ENCODE data around the gene SPATA12.

Gene SPATA12, protein sequence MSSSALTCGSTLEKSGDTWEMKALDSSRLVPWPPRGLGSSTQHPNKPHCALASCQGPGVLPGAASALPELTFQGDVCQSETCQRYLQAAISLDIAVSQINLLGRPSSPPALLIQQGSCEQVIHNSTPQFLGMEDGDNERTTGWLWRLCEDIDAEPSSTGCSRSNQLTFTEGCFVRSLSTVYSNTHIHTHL

GRCh38 chr3:57060089-57060821 is at the start of gene SPATA12:
Gene SPATA12 (plus strand): TSS chr3:57060664. CDS start chr3:57073695, 13,031 bp downstream.
- DNase-seq = no peak

DNA sequence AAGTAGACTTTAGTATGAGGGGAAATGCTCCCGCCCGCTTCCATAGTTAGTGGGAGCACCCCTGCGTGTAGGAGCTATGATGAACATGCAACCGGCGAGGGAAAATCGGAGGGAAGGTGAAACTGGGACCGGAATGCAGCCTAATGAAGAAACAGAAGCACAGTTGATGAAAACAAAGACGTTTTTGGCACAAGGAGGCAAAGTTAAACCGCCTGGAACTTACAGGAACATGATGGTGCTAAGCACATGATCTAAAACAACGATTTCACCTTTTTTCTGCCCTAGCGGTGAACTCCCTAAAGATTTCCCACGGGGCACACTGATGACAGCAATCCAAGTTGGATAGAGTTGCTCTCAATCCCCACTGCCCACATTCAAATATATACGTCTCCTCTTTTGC is 49.4 kb upstream of the SPATA12 start:
- no peak for DNase-seq

GRCh38 chr3:57012847-57013246 is 47.6 kb upstream of the SPATA12 start:
- DNase-seq = no peak

- DNase-seq = no peak
These were observed 45.1 kb upstream of the SPATA12 start for GRCh38 chr3:57015350-57015729.

- no peak for DNase-seq
These were observed 44.6 kb upstream of the SPATA12 start for GRCh38 chr3:57015912-57016311.

- no peak for DNase-seq
These were observed 43.0 kb upstream of the SPATA12 start for GRCh38 chr3:57017459-57017845.

GRCh38 chr3:57018246-57018645 is 42.2 kb upstream of the SPATA12 start:
- no peak for DNase-seq

GRCh38 chr3:57019057-57019456 is 41.4 kb upstream of the SPATA12 start:
- no peak for DNase-seq

GRCh38 chr3:57025237-57025636 is 35.2 kb upstream of the SPATA12 start:
- DNase-seq = no peak

GRCh38 chr3:57026944-57027343 is 33.5 kb upstream of the SPATA12 start:
- DNase-seq = no peak

DNA sequence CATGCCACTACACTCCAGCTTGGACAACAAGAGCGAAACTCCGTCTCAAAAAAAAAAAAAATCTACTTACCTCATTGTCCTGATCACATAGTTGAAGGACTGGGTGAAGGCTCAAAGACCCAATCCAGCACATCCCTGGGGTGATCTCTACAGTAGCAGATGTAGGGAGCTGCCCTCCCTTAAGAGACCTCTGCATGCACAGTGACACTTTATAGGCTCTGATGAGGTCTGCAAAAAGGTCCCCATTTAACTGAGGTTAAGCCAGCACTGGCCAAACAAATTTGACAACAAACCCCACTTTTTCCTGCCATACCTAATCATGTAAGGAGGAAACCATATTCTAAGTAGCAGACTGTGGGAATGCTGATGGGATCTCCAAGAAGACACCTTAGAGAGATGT is 31.1 kb upstream of the SPATA12 start:
- no peak for DNase-seq

DNA sequence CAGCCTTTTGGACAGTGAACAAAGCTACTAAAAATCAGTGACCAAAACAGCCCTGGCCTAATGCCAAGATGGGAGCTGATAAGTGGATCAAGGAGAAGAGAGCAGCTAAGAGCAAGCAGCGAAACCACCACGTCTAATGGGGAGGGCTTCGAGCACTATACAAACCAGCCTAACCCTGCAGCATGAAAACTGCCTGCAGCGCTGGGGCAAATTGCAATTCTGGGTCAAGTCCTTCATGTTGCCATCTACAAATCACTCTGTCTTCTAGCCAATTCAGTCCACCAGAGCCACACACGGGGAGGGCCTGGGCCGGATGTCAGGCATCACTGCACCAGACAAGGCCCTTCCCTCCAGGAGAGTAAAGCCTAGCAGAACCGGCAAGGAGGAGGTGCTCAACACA is 30.5 kb upstream of the SPATA12 start:
- DNase-seq = no peak

- DNase-seq = no peak
These were observed 29.7 kb upstream of the SPATA12 start for GRCh38 chr3:57030721-57031120.

DNA sequence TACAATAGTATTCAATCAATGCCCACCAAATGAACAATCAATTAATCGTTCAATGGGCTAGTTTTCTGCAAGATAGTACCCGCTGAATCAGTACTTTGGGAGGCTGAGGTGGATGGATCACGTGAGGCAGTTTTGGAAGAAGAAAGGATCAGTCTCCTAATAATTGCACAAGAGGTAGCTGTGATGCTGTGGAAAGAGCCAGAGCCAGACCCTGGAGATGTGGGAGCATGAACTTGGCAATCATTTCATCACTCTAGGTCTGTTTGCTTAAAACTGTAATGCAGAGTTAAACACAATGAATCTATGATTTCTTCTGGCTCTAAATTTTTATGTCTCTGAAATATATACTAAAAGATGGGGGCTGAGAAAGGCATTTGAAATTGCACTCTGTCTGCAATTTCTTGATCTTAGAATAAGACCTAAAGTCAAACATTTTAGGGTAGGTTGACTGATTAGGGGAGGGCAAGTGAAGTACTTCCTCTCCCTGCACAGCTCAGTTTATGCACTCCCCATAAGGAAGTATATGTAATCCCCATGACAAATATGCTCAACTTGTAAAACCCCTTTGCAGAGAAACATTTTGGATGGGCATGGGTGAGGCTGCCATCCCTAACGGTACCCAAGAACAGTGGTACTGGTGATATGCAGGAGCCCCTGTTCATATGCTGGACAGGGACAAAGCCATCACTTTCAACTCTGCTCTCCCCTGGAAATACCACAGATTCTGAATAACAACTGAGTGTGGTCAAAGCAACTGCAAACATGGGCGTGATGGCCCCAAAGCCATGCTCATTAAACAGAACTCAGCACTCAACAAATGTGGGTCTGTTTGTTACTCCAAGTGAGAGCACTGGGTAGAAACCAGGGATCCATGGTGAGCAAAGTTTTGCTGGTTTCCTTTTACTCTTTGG is 28.6 kb upstream of the SPATA12 start:
- no peak for DNase-seq

GRCh38 chr3:57036952-57037351 is 23.5 kb upstream of the SPATA12 start:
- DNase-seq = no peak

GRCh38 chr3:57038466-57039164 is 21.8 kb upstream of the SPATA12 start:
- DNase-seq = no peak

GRCh38 chr3:57041674-57042073 is 18.8 kb upstream of the SPATA12 start:
- DNase-seq = no peak

- DNase-seq = no peak
These were observed 16.9 kb upstream of the SPATA12 start for GRCh38 chr3:57043518-57043917.

DNA sequence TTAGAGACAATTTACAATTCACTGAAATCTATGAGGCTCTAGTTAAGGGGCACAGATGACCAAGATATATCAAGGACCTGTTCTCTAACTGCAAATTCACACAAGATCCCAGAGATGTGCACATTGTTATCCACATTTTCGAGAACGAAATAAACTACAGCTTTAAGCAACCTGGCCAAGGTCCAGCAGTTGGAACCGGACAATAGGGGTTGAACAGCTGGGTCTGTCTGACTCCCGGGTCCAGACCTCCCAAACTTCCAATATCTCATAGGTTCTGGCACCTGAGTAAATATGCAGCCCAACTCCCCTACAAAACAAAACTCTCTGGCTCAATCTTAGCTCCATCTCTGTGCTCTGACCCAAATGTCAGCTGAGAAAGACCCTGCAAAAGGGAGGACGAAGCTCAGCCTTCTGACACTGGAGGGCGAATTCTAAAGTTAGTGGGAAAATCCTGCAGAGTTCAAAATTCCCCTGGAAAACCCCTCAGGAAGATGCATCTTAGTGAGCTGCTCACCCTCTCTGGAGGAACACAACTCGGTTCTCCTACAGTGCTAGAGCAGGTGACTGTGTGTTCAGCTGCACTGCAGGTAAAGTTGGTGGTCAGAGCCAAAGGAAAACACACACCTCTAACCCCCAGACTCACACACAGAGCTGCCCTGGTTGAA is 14.2 kb upstream of the SPATA12 start:
- no peak for DNase-seq

GRCh38 chr3:57048052-57048671 is 12.3 kb upstream of the SPATA12 start:
- no peak for DNase-seq

DNA sequence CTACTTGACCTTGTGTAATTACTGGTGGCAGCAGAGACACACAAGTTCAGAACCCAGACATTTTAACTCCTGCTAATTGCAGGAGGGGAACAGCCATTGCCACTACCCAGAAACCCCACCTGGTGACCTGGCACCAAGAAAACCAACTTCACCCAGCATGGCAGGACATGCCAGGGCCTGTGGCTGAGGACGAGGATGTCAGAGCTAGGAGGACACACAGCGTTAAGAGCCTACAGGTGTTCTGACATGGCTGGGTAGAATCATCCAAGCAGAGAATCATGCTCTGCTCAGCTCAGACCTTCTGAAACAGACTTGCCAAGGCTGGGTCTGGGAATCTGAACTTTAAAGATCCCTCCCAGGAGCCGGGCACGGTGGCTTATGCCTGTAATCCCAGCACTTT is 11.7 kb upstream of the SPATA12 start:
- DNase-seq = no peak

DNA sequence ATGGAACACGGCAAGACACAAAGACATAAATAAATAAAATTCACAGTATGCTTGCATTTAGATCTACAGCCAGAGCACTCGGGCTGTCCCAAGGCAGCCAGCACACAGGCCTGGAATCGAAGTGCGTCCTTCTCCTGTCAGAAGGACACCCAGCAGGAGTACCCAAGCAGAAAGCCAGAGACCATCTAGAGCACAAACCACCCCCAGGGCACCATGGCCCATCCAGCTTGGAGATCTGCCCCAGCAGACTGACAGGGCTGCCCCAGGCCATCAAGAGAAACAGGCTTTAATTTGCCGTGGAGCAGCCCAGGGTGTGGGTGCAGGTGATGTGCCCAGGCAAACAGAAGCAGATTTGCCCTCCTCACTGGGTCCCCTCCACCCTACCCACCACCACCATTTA is 7.8 kb upstream of the SPATA12 start:
- no peak for DNase-seq
